Kidney (tissue), 14 donors: ENCODE measurements around the gene DPCD. TPM values are rescaled to one million over a fixed set of nuclear protein-coding genes. Genes with fewer than 3 reads are reported as not detected.

Experiments used
- DNase-seq, 5 donors: peaks; one replicate each; pipeline ENCODE4 v3.0.0-alpha.2; 2013 to 2020
- FAIRE-seq: peaks from 2 replicates; lab custom pipeline; 2012; peaks lifted over from hg19 to GRCh38; lab: Jason Lieb, UNC
- H3K27ac ChIP-seq, 2 donors: one replicate each; pipeline ENCODE4 v1.7.0; 2013; ENCODE audit warnings: low read depth in 2 of 2, low read length in 2 of 2, inconsistent platforms in 1 of 2
- H3K27me3 ChIP-seq: one replicate; pipeline ENCODE4 v1.7.1; 2013; ENCODE audit warnings: low read length, inconsistent platforms; ENCODE audit not compliant: control insufficient read depth, insufficient read depth
- H3K36me3 ChIP-seq, 3 donors: one replicate each; pipeline versions ENCODE4 v1.7.0 to v1.7.1; 2013; ENCODE audit warnings: low read length in 3 of 3, control low read depth in 1 of 3, inconsistent platforms in 1 of 3; ENCODE audit not compliant: insufficient read depth in 3 of 3, control insufficient read depth in 2 of 3
- H3K4me1 ChIP-seq, 3 donors: one replicate each; pipeline versions ENCODE4 v1.7.0 to v1.7.1; 2013; ENCODE audit warnings: low read length in 3 of 3, inconsistent platforms in 1 of 3, low read depth in 1 of 3; ENCODE audit not compliant: control insufficient read depth in 2 of 3, insufficient read depth in 2 of 3
- H3K4me3 ChIP-seq, 3 donors: one replicate each; pipeline versions ENCODE4 v1.7.0 to v1.8.1; 2013; ENCODE audit warnings: low read length in 3 of 3, control low read depth in 1 of 3, inconsistent platforms in 1 of 3
- H3K9ac ChIP-seq, 3 donors: one replicate each; pipeline versions ENCODE4 v1.7.0 to v1.7.1; 2013; ENCODE audit warnings: low read length in 3 of 3, control low read depth in 1 of 3, inconsistent platforms in 1 of 3
- H3K9me3 ChIP-seq, 3 donors: one replicate each; pipeline versions ENCODE4 v1.7.0 to v1.7.1; 2013; ENCODE audit warnings: low read length in 3 of 3, control low read depth in 1 of 3, inconsistent platforms in 1 of 3; ENCODE audit not compliant: control insufficient read depth in 2 of 3, insufficient read depth in 1 of 3
- CTCF ChIP-seq: IDR thresholded peaks from 3 replicates; pipeline ENCODE4 v1.5.1; 2012; ENCODE audit warnings: mild to moderate bottlenecking, moderate library complexity, borderline replicate concordance; ENCODE audit not compliant: insufficient read depth; ENCODE audit errors: extremely low read depth
- intact Hi-C: fragments of 100-400 bp; cut with DNase I; formaldehyde crosslinking; loops from one replicate; pipeline ENCODE4 v1.11.1; 2022
- polyA plus RNA-seq: library from polyadenylated mRNA; stranded (reverse); fragments of 350-450 nt; fragmentation: Illumina TruSeq; extraction: RNeasy Lipid Tissue Mini Kit (QIAGEN cat#74804); gene quantifications from one replicate; pipeline ENCODE4 v1.2.3, GENCODE V29; 2014; ENCODE audit warnings: low read depth, low replicate concordance; ENCODE audit not compliant: insufficient read depth
- total RNA-seq: library from RNA; stranded (reverse); fragmentation: NEBNext Ultra II Directional; extraction: Animal tissue kit (Norgen Biotek cat#: 25700); gene quantifications from one replicate; pipeline ENCODE4 v1.2.1, GENCODE V29; 2021
- donor health status: control.
- donor health status: control.
- donor health status: control.
- donor health status: control.
- donor health status: control.
- donor health status: DM: yes; HTN: yes; CAD: no.
- donor health status: Normal renal cell carcinoma (clear cell type).

DPCD gene
- total and polyA plus RNA-seq, 2 donors from 2014 or later: 26.4 to 63.1 TPM

- FAIRE-seq: no peak
- H3K4me1 ChIP-seq: peaks cover 0 to 18% (median 6%) of the 10 kb centered on the region in 3 donors
- H3K9me3 ChIP-seq: no peaks in the 10 kb centered on the region
- intact Hi-C loops: loop anchor here (10.0 kb wide), 1 partner anchor 351 kb away; no protein-coding TSS in a partner anchor
- no peak overlapping the region for H3K9ac ChIP-seq
- no peak for TF ChIP-seq CTCF
- no peaks in the 10 kb centered on the region for H3K36me3 ChIP-seq
- peaks cover 4% of the 10 kb centered on the region for H3K27me3 ChIP-seq
- no peak overlapping the region for H3K27ac ChIP-seq
- DNase-seq: peak in 1 of 5 donors; percentile 41
- no peak overlapping the region for H3K4me3 ChIP-seq
Measured at GRCh38 chr10:101565936-101566332, 22.2 kb upstream of the DPCD start.

GRCh38 chr10:101566333-101567164 lies 21.6 kb upstream of the DPCD start:
- Histone ChIP-seq H3K9ac (no peak overlapping the region), H3K27me3 (peaks cover 4% of the 10 kb centered on the region), H3K36me3 (no peaks in the 10 kb centered on the region), H3K27ac (no peak overlapping the region), H3K9me3 (no peaks in the 10 kb centered on the region), H3K4me1 (peaks cover 0 to 18% (median 6%) of the 10 kb centered on the region in 3 donors), H3K4me3 (no peak overlapping the region)
- FAIRE-seq (no peak), DNase-seq (peak; percentile 56 to 79 (median 66))
- no peak for TF ChIP-seq CTCF
- intact Hi-C loops: loop anchor here (10.0 kb wide), 1 partner anchor 352 kb away; no protein-coding TSS in a partner anchor

- FAIRE-seq: no peak
- H3K9ac ChIP-seq: no peak overlapping the region
- no peak for TF ChIP-seq CTCF
- H3K4me3 ChIP-seq: no peak overlapping the region
- H3K27me3 ChIP-seq: peaks cover 4% of the 10 kb centered on the region
- H3K27ac ChIP-seq: no peak overlapping the region
- intact Hi-C loops: loop anchor here (10.0 kb wide), 1 partner anchor 353 kb away; no protein-coding TSS in a partner anchor
- H3K36me3 ChIP-seq: no peaks in the 10 kb centered on the region
- H3K4me1 ChIP-seq: peaks cover 0 to 18% (median 6%) of the 10 kb centered on the region in 3 donors
- peaks cover 0 to under 1% (median 0%) of the 10 kb centered on the region in 3 donors for H3K9me3 ChIP-seq
- peak in 1 of 5 donors; percentile 28 for DNase-seq
Measured at GRCh38 chr10:101567165-101568006, 20.7 kb upstream of the DPCD start.
